SHP77 (cell line): ENCODE measurements around the gene NAMPT.
"Not testable (repeated sequence)": the region's sequence is repeated elsewhere in the genome, so short reads cannot be mapped to it uniquely, and the experiment has no call there.

Source experiments
- DNase-seq, 2 experiments: peaks; one replicate each; lab custom pipeline; 2025; lab: John Stamatoyannopoulos, UW

Gene NAMPT

DNA sequence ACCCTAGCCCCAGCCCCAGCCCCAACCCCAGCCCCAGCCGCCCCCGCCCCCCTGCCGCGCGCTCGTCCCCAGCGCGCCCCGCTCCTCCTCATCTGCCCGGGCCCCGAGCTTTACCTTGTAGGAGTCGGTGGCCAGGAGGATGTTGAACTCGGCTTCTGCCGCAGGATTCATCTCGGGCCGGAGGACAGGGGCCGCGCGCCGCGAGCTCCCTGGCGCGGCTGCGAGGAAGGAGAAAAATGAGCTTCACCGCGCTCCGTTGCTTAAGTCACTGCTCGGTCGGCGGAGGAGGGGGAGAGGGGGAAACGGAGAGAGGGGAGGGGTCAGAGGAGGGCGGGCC is at the start of gene NAMPT:
Gene NAMPT (minus strand): TSS at position 270 of the 337 bp plus-strand sequence. CDS start 99 bp downstream, at position 171.
- no peak for DNase-seq

DNA sequence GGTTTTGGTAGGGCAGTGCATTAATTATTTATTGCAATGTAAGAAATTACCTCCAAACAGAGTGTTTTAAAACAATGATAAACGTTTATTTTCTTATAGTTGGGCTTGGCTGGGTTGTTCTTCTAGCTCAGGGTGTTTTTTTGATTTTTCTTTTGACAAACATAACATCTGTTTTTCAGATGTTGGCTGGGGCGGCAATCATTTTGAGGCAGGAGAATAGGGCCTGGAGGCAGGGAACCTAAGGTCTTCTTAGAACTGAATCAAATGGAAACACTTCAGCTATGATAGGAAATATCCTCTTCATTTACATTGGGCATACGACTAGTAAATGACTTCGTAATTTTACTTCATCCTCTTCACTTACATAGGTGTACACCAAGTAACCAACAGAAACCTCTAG is 47.4 kb upstream of the NAMPT start:
- DNase-seq = no peak

DNA sequence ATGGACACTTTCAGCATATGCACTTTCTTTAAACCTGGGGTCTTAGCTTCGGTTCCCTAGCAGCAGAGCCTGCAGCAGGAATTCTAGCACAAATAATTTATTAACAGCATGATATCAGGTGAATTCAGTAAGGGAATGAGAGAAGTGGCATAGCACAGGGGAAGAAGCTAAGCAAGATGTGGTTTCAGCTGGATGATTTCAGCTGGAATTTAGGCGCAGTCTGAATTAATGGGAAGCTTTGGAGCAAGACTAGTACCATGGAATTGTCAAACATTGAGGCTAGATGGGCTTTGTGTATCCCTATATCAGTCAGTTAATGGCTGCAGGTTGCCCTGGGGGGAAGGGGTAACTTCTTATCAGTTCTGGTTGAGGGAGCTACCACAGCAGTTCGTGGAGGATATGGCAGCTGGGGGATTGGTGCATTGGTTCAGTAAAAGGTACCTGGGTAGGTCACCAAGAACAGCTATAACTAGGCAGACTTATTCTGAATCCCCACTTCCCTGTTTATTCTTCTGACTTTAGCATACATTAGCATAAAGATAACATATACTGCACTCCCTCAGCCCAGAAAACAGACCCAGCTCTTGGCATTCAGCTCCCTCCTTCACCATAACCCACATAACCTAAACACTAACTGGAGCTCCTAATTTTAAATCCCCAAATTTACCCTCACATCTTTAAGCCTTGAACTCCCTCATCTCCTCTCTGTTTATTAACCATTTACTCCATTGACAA is 46.8 kb upstream of the NAMPT start:
- no peak for DNase-seq

DNA sequence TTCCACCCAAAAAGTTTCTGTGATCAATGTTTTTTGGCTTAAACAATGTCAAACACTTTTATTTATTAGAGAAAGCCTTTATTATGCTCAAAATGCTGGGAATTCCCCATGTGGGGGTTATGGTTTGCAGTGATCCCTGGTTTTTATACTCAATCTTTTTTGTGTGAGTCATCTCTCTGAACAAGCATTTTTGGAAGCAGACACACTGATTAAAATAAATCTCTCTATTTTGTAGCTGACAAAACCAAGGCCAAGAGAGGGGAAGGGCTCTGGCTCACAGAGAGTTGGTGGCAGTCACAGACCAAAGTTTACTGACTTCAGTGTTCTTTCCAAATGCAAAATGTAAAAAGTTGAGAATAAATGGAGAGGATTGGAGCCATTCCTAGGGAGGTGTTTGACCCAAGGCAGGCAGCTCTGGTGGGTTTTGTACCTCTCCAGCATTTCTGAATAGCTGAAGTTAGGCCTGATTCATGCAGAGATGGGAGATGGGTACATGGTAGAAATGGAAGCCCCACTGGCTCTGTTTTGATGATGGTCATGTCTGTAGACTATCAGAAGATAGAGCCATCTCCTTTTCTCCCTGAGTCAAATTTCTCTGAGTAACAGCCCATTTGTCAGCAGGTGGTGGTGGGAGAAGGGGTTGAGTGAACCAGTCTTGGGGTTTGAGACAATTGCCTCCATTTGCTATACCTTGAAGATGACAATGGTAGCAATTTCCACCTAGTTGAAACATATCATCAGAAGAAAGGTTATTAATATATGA is 45.4 kb upstream of the NAMPT start:
- no peak for DNase-seq

DNA sequence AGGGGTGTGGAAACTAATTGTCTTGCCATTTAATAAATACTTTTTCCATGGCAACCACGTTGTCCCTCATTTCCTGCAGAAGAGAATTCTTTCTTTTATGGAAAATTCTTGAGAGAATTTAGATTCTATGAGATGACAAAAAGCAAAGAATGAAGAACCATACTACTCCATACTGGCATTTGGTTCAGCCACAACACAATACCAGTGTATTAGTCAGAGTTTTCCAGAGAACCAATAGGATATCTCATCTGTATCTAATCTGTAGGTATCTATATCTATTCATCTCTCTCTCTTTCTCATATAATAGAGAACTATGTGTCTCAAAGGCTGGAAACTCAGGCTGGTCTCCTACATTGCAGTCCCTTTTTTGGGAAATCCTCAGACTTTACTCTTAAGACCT is 44.6 kb upstream of the NAMPT start:
- no peak for DNase-seq

DNA sequence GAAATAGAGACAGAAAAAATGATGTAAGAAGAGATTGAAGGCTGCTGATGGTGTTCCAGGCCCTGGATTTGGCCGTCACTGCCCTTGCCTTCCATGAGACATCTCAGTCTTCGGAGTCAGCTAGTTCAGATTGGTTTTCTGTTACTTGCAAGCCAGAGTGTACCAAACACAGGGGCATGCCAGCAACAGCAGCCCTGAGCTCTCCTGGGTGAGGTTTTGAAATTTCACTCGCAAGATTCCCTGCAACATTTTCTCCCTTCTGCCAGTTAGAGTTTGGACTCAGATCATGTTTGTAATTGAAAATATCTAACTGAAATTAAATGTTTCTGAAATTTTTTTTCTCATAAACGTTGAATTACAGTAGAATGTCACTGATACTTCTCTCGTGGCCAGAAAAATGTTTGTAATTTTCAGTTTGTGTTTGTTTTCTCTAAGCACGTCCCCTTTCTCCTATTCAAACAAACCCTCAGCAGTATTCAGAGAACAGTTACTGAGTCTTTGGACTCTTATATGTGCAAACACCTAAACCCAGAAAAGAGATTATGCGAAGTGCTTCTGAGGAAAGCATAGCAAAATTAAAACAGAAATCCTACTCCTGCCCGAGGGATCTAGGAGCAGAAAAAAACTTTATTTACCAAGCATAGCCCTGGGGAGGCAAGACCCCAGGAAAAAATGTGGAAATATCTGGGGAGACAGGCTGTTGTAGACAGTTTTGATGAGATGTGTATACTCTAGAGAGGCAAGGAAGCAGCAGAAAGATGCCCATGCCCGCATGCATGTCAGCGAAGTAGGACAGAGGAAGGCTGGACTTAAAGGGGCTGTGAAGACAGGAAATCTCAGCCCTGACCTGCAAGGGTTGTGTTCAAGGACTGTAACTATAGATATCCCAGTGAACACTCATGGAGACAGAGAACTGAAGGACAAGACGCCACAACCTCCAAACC is 43.0 kb upstream of the NAMPT start:
- DNase-seq = no peak

DNA sequence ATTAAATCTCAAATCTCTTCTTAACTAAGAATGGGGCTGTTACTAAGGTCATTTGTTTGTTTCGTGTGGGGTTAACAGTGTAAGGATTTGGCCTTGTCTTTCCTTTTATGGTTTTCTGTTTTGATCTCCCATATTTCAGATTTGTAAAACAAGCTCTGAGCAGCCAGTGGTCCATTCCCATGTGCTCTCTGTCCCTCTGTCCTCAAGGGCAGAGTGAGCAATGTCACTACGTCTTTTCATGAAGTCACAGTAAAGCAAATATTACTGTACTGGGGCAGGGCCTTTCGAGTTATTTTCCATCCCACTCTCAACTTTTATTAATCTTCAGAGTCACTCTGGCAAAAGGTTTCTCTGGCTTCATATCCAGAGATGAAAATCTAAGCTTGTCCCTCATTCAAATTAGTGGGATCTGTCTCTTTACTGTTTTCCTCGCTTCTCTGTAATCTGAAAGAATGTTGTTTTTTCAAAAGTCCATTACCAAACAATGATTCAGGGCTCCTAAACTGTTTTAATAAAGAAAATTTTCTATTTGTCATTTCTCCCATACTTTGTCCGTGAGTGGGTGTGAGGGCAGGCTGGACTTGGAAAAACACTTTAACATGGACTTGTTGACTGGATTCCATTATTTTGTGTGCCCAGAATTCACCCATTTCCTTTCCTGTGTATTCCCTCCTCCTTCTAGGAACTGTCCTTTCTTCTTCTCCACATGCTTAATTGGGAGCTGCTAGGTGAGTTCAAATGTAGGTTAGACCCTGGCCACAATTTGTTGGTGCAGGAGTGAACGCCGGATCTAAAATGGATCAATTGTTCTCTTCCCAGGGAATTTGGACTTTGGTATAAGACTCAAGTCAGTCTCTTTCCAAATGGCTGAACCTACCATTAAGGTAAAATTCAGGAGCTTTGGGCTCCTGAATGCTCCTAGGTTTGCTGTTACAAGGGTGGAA is 42.1 kb upstream of the NAMPT start:
- no peak for DNase-seq

DNA sequence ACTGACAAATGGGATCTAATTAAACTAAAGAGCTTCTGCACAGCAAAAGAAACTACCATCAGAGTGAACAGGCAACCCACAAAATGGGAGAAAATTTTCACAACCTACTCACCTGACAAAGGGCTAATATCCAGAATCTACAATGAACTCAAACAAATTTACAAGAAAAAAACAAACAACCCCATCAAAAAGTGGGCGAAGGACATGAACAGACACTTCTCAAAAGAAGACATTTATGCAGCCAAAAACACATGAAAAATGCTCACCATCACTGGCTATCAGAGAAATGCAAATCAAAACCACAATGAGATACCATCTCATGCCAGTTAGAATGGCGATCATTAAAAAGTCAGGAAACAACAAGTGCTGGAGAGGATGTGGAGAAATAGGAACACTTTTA is 39.7 kb upstream of the NAMPT start:
- DNase-seq = not testable (repeated sequence)

DNA sequence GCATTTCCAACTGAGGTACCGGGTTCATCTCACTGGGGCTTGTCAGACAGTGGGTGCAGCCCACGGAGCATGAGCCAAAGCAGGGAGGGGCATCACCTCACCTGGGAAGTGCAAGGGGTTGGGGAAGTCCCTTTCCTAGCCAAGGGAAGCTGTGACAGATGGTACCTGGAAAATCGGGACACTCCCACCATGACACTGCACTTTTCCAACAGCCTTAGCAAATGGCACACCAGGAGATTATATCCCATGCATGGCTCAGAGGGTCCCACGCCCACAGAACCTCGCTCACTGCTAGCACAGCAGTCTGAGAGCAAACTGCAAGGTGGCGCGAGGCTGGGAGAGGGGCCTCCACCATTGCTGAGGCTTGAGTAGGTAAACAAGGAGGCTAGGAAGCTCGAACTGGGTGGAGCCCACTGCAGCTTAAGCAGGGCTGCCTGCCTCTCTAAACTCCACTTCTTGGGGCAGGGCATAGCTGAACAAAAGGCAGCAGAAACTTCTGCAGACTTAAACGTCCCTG is 35.5 kb upstream of the NAMPT start:
- DNase-seq = not testable (repeated sequence)

DNA sequence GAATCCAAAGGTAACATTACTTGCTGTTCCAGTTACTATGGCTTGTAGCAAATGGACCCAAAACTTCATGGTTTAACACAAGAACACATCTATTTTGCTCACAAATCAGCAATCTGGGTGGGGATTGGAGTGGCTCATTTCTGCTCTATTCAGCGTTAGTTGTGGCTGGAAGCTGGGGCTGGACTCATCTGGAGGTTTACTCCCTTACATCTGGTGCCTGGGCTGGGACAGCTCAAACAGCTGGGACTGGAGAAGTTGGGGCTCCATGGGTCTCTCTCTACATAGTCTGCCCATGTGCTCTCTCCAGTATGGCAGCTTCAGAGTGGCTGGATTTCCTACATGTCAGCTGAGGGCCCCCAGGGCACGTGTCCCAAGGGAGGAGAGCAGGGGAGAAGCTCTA is 33.7 kb upstream of the NAMPT start:
- no peak for DNase-seq

DNA sequence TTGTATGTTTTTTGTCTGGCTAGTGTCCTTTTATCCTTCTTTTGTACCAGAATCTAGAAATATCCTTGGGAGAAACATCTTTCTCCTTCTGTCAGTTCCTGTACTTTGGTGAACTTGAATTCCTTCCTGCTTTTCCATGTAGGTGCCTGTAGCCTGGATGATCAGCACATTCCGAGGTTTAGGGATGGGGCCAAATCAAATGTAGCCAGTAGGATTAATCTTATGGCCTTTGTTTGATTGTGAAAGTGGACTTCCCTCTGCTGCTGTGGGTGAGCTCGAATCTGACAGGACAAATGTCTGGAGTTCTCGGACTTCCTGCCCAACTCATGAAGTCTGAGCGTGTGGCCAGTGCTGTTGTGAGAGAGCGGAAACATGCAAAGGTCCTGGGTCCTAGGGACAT is 33.2 kb upstream of the NAMPT start:
- no peak for DNase-seq

DNA sequence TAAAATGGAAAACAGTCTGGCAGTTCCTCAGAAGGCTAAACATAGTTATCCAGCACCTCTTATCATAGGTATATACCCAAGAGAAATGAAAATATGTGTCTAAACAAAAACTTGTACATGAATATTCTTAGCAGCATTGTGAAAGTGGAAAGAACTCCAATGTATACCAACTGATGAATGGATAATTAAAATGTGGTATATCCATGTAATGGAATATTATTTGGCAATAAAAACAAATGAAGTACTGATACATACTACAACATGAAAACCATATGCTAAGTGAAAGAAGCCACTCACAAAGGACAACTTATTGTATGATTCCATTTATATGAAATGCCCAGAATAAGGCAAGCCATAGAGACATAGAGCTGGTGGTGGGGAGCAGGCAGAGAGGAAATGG is 32.2 kb upstream of the NAMPT start:
- no peak for DNase-seq

DNA sequence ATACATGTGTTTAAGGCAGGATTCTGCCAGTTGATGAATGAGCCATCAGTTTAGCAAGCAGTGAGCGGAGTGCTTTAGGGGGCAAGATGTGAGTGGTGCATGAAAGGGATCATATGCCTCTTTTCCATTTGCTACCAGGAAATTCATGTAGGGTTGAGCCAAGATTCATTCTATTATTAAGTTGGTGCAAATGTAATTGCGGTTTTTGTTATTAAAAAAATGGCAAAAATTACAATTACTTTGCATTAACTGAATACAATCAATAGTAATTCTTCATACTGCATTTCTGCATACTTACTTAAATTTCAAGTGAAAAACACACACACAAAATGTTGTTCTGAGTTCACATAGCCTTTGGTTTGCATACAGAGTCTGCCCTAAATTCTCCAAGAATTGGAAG is 30.1 kb upstream of the NAMPT start:
- no peak for DNase-seq

DNA sequence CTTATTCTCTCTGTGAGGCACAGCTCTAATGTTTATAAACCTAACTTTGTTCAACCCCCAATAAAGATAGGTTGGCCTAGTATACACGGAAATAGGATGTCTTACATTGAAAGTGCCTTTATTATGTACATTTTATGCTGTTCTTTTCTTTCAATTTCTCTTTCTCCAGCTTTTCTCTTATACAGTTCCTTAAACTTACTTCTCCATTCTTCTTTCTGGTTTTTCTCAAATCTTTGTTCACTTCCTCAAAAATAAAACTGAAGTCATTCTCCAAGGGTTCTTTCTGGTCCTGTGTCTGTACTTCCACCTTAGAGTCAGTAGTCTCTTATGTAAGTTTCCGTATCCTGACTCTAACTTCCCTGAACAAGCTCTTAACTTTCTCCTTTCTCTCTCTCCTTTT is 29.2 kb upstream of the NAMPT start:
- DNase-seq = no peak

DNA sequence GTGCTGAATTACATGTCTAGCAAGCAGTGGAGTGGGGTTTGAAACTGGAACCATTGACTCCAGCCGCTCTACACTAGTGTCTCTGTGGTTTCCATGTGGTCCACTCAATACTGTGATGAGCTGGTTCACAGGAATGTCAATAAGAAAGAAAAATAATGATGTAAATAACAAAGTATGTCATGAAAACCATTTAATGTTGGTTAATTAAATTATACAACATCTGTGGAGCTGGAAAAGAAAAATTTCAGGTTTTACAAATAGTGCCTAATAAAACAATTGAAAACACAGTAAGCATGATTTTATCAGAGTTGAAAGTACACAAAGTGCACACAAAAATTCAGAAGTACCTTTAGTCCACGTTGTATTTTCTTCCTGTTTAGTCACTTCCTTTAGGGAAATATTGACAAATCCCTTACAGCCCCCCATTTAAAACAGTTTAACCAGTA is 28.7 kb upstream of the NAMPT start:
- no peak for DNase-seq

DNA sequence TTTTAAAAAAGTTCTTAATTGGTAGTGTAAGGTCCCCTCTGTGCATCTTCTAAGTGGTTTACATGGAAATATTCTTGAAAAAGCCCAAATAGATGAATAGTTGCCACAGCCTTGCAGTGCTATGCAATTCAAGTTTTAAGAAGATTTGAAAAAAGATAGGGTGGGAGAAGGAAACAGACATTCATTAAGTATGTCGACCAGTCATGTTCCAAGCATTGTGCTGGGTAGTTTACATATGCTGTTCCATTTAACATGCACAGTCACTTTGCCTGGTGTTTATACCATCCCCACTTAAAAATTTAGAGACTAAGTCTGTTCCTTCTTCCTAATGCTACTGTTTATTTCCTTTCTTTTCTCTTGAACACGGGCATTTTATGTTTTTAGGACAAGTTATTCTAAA is 28.1 kb upstream of the NAMPT start:
- no peak for DNase-seq

DNA sequence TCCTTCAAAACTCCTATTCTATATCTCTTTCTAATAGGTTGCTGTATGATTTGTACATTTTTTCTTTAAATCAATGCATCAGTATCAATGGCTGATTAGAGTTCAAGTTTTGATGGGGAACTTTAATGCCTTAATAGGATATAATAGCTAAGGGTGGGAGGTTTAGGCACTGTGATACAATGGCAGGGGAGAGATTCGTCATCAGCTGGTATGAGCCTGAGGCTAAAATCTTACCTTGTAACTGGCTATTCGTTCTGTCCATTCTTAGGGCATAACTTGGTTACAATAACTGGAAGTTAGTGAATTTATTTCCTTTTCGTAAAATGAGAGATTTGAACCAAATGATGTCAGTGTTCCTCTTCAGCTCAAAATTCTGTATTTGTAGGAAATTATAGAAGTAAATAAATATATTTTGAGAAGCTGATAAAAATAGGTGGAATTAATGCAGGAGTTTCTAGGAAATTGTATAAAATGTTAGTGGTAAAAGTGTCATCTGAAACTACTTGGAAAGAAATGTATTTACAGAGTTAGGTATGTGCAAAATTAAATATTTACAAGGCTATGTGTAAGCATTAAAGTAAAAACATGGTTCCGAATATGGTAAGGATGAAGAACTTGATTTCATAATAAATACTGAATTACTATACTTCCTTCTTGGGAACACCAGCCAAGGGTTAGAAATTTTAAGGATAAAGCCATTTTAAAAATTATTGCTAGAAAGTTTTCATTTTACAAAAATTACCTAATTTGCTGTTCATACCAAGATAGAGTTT is 27.5 kb upstream of the NAMPT start:
- no peak for DNase-seq

DNA sequence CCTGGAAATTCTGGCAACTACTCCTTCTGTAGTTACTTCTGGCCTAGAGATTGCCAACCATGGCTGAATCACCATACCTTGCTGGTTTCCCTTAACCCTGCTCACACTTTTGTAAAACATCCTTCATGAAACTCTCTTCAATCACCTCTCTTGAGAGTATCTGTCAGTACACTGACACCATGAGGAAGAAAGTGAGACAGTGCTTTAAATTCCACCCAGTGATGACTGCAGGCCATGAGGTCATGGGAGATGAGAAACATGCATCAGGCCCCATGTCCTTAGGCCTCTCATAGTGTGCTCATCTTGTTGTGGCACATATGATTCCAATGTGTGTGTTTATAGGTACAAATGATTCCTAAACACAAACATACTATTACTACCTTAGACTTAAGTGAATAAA is 24.6 kb upstream of the NAMPT start:
- DNase-seq = no peak

DNA sequence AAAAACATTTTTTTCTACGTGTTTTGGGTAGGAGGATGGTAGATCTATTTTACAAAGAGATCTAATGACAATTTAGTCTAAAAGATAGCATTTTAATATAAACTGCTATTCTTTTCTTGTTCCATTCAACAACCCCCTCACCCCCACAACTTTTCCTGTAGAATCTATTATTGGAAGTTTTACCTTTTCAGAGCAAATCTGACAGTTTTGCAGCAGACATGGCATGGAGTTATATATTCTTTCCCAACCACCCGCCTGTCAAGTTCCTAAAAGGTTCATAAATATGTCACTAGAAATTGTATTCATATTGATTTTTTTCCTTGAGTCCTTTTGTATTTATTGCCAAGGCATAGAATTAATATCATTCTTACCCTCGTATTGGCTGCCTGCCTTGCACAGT is 21.5 kb upstream of the NAMPT start:
- DNase-seq = no peak

DNA sequence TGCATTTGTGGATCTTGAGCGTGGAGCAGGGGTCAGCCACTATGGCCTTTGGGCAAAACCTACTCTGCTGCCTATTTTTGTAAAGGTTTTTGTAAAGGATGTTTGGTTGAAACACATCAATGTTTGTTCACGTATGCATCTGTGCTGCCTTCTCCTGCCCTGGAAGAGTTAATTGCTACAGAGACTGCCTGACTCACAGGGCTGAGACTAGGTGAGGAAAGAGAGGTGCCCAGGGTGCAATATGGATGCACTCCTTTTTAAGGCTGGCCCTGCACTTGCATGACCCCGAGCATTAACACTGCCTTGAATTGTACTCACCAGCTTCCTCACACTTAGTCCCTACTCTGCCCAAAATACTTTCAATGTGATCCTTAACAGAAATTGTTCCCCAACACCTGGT is 20.9 kb upstream of the NAMPT start:
- no peak for DNase-seq
